Activated CD4-positive, alpha-beta memory T cell treated with anti-CD3 and anti-CD28 coated beads, Interleukin-2, amount 10 ng/mL, durations not matched to agents 7 days and 5 days (primary cell): ENCODE results near the gene GIGYF2. TPM values are rescaled to one million over a fixed set of nuclear protein-coding genes. Genes with fewer than 3 reads are reported as not detected.
"Not testable (repeated sequence)": the region's sequence is repeated elsewhere in the genome, so short reads cannot be mapped to it uniquely, and the experiment has no call there.

Experiments used
- CTCF ChIA-PET: fragments of 350-600 bp; sonication (Branson Sonifier 250); formaldehyde crosslinking; loops from one replicate; lab custom pipeline; 2021; ENCODE audit warnings: antibody characterized with exemption, inconsistent platforms; lab: Charles Lee
- POLR2A ChIA-PET: fragments of 350-600 bp; sonication (Branson Sonifier 250); formaldehyde crosslinking; loops from one replicate; lab custom pipeline; 2021; ENCODE audit warnings: antibody characterized with exemption; lab: Charles Lee
- DNase-seq: peaks from one replicate; pipeline ENCODE4 v3.0.0-alpha.2; 2020
- H3K27ac Mint-ChIP-seq: one replicate; pipeline ENCODE4 v1.8.0; 2021; ENCODE audit warnings: mild to moderate bottlenecking, mixed read lengths
- H3K27me3 Mint-ChIP-seq: one replicate; pipeline ENCODE4 v1.8.0; 2021; ENCODE audit warnings: mixed read lengths
- H3K36me3 Mint-ChIP-seq: one replicate; pipeline ENCODE4 v1.8.0; 2021; ENCODE audit warnings: low read depth, mixed read lengths
- H3K4me1 Mint-ChIP-seq: one replicate; pipeline ENCODE4 v1.8.0; 2021; ENCODE audit warnings: mixed read lengths
- H3K4me3 Mint-ChIP-seq: one replicate; pipeline ENCODE4 v1.8.0; 2021; ENCODE audit warnings: mild to moderate bottlenecking, mixed read lengths
- H3K9me3 Mint-ChIP-seq: one replicate; pipeline ENCODE4 v1.8.0; 2021; ENCODE audit warnings: mixed read lengths
- total RNA-seq, 2 experiments: library from RNA; stranded (reverse); gene quantifications; one replicate each; pipeline ENCODE4 v1.2.3, GENCODE V29; 2021

GIGYF2 gene
- total RNA-seq, 2 experiments from 2014 or later = 56.5 to 59.9 TPM

DNA sequence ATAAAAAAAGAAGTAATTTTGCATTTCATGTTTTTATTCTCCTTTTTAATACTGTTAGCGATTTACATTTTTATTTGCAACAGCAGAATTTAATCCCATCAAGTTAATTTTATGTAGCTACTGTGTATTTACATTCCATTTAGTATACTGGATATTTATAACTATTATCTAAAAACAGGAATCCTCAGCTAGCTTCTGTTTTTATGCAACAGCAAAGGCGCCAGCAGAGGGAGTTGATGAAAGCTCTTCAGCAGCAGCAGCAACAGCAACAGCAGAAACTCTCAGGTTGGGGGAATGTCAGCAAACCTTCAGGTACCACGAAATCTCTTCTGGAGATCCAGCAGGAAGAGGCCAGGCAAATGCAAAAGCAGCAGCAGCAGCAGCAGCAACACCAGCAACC, 146.7 kb downstream of the GIGYF2 start:
- H3K27me3 Mint-ChIP-seq = no peaks in the 10 kb centered on the region
- no peak for DNase-seq
- H3K4me3 Mint-ChIP-seq = no peak overlapping the region
- ChIA-PET CTCF (interaction anchor here (1.0 to 1.5 kb wide), 4 partner anchors 11 to 407 kb away, joined by 3 to 4 read pairs (median 3); no protein-coding TSS in a partner anchor), POLR2A (no interaction called here)
- peaks cover 43% of the 10 kb centered on the region for H3K36me3 Mint-ChIP-seq
- H3K9me3 Mint-ChIP-seq = no peaks in the 10 kb centered on the region
- peaks cover 18% of the 10 kb centered on the region for H3K4me1 Mint-ChIP-seq
- no peak overlapping the region for H3K27ac Mint-ChIP-seq

- Mint-ChIP-seq H3K27me3 (no peaks in the 10 kb centered on the region), H3K4me1 (peaks cover 7% of the 10 kb centered on the region), H3K27ac (no peak overlapping the region), H3K36me3 (peaks cover 49% of the 10 kb centered on the region), H3K4me3 (no peak overlapping the region), H3K9me3 (no peaks in the 10 kb centered on the region)
- DNase-seq = no peak
- POLR2A ChIA-PET = no interaction called here
- CTCF ChIA-PET = no interaction called here
Measured at GRCh38 chr2:232846055-232846454, 148.9 kb downstream of the GIGYF2 start.

DNA sequence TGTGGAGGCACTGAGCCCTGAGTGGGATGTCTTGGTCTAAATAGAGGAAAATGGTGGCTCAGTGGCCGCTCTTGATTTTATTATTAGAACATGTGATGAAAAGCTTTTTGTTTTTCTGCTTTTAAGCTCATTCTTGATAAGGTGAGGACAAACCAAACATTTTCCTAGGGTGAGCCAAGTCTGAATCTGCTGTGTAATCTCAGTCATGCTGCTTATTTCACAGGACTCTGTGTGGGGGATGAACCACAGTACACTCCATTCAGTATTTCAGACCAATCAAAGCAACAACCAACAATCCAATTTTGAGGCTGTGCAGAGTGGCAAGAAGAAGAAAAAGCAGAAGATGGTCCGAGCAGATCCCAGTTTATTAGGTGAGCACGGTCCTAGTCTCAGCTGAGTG, 152.9 kb downstream of the GIGYF2 start:
- Mint-ChIP-seq H3K27me3 (no peaks in the 10 kb centered on the region), H3K27ac (no peak overlapping the region), H3K36me3 (peaks cover 48% of the 10 kb centered on the region), H3K9me3 (no peaks in the 10 kb centered on the region), H3K4me3 (no peak overlapping the region), H3K4me1 (peaks cover 3% of the 10 kb centered on the region)
- CTCF ChIA-PET = interaction anchor here (2.0 kb wide), 1 partner anchor 400 kb away, joined by 4 read pairs; no protein-coding TSS in a partner anchor
- POLR2A ChIA-PET = no interaction called here
- DNase-seq = no peak

GRCh38 chr2:232852081-232852480, 154.9 kb downstream of the GIGYF2 start:
- not testable (repeated sequence) for H3K4me3 Mint-ChIP-seq, H3K4me1 Mint-ChIP-seq, H3K27ac Mint-ChIP-seq, H3K9me3 Mint-ChIP-seq, DNase-seq, H3K27me3 Mint-ChIP-seq
- POLR2A ChIA-PET = interaction anchor here (2.1 kb wide), 1 partner anchor 399 kb away, joined by 6 read pairs; the partner anchor contains the start of gene ATG16L1
- CTCF ChIA-PET = interaction anchor here (0.8 to 1.8 kb wide), 4 partner anchors 10 to 684 kb away, joined by 3 to 8 read pairs (median 5); no protein-coding TSS in a partner anchor
- H3K36me3 Mint-ChIP-seq = peaks cover 57% of the 10 kb centered on the region

DNA sequence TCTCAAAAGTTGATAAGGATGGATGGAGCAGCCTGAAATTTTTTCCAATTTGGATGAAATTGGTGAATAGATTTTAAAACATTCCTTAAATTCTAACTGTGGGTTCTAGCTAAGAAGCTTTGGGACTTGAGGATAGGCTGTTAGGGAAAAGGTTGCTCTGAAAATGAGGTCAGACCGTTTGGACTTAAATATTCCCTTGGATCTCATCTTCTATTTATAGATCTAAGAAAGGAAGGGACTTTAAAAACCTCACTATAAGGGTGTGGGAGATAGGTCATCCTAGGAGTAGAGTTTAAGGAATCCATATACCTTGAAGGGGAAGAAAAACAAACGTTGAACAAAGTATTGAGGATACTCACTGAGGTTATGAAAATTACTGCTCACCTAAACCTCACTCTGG, 155.5 kb downstream of the GIGYF2 start:
- POLR2A ChIA-PET = interaction anchor here (2.1 kb wide), 1 partner anchor 399 kb away, joined by 6 read pairs; the partner anchor contains the start of gene ATG16L1
- no peaks in the 10 kb centered on the region for H3K27me3 Mint-ChIP-seq
- DNase-seq = no peak
- peaks cover 3% of the 10 kb centered on the region for H3K4me1 Mint-ChIP-seq
- H3K9me3 Mint-ChIP-seq = no peaks in the 10 kb centered on the region
- CTCF ChIA-PET = interaction anchor here (0.8 to 1.8 kb wide), 6 partner anchors 10 to 684 kb away, joined by 3 to 8 read pairs (median 5); no protein-coding TSS in a partner anchor
- H3K27ac Mint-ChIP-seq = peak overlapping the region; percentile 1
- peaks cover 60% of the 10 kb centered on the region for H3K36me3 Mint-ChIP-seq
- no peak overlapping the region for H3K4me3 Mint-ChIP-seq

DNA sequence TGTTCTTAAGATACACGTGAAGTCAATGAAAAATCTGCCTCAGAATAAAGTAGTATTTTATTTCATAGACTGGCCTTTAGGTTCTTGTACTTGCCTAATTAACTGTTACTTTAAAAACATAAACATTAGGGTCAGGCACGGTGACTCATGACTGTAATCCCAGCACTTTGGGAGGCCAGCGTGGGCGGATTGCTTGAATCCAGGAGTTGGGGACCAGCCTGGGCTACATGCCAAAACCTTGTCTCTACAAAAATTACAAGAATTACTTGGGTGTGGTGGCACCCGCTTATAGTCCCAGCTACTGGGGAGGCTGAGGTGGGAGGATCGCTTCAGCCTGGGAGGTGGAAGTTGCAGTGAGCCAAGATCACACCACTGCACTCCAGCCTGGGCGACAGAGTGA, 157.0 kb downstream of the GIGYF2 start:
- CTCF ChIA-PET = interaction anchor here (1.1 to 1.8 kb wide), 4 partner anchors 174 to 414 kb away, joined by 5 to 7 read pairs (median 6); no protein-coding TSS in a partner anchor
- no peaks in the 10 kb centered on the region for H3K9me3 Mint-ChIP-seq

DNA sequence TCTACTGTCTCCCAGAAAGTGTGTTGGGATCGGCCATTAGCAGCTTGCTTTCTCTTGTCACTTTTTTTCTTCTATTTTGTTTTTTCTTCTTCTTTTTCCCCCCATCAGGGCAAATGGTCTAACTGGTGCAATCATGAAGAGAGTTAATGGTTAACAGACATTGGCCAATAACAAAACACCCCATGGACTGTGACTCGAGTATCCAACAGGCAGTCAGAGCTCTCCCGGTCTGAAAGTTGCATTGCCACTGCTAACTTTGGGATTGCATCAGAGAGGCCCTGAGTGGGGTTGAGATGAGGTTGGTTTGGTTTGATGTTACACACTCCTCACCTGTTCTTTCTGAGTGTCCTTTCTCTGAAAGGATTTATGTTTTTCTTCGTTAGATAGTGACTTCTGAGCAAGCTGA, 160.0 kb downstream of the GIGYF2 start:
- H3K27ac Mint-ChIP-seq = no peak overlapping the region
- no peaks in the 10 kb centered on the region for H3K4me1 Mint-ChIP-seq
- no peak overlapping the region for H3K4me3 Mint-ChIP-seq
- POLR2A ChIA-PET = no interaction called here
- DNase-seq = no peak
- H3K36me3 Mint-ChIP-seq = peaks cover 35% of the 10 kb centered on the region
- CTCF ChIA-PET = no interaction called here
- no peaks in the 10 kb centered on the region for H3K27me3 Mint-ChIP-seq
- no peaks in the 10 kb centered on the region for H3K9me3 Mint-ChIP-seq

More for the DNA sequence above, 157.0 kb downstream of the GIGYF2 start:
- no peaks in the 10 kb centered on the region for H3K27me3 Mint-ChIP-seq
- H3K4me3 Mint-ChIP-seq = no peak overlapping the region
- H3K36me3 Mint-ChIP-seq = peaks cover 57% of the 10 kb centered on the region
- no peak for DNase-seq
- H3K27ac Mint-ChIP-seq = no peak overlapping the region
- H3K4me1 Mint-ChIP-seq = peaks cover 3% of the 10 kb centered on the region
- POLR2A ChIA-PET = interaction anchor here (2.1 kb wide), 1 partner anchor 397 kb away, joined by 6 read pairs; the partner anchor contains the start of gene ATG16L1

DNA sequence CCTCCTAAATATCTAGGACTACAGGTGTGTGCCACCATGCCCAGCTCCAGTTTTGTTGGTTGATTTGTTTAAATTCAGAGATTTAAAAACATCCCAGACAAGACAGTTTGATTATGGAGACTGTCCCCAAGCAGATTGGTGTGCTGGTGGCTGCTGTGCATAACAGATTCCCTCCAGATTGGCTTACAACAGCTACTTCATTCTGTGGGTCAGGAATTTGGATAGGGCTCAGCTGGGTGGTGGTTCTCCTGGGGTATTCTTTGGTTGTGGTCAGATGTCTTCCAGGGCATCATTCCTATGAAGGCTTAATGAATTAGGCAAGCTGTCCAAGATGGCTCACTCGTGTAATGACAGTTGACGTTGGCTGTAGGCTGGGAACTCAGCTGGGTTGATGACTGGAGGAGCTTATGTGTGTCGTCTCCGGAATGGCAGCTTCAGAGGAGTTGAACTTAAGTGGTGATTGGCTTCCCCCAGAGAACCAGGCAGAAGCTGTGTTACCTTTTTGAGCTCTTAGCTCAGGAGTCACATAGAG, 162.3 kb downstream of the GIGYF2 start:
- no peak for DNase-seq
- Mint-ChIP-seq H3K4me3 (no peak overlapping the region), H3K9me3 (no peaks in the 10 kb centered on the region), H3K27me3 (no peaks in the 10 kb centered on the region), H3K4me1 (no peaks in the 10 kb centered on the region), H3K36me3 (peaks cover 28% of the 10 kb centered on the region), H3K27ac (no peak overlapping the region)
- ChIA-PET POLR2A (no interaction called here), CTCF (interaction anchor here (2.5 kb wide), 1 partner anchor 195 kb away, joined by 7 read pairs; no protein-coding TSS in a partner anchor)

GRCh38 chr2:232860593-232861241, 163.6 kb downstream of the GIGYF2 start:
- no peak for DNase-seq
- H3K9me3 Mint-ChIP-seq = no peaks in the 10 kb centered on the region
- ChIA-PET POLR2A (no interaction called here), CTCF (interaction anchor here (2.5 kb wide), 1 partner anchor 193 kb away, joined by 7 read pairs; no protein-coding TSS in a partner anchor)
- no peak overlapping the region for H3K27ac Mint-ChIP-seq
- no peaks in the 10 kb centered on the region for H3K27me3 Mint-ChIP-seq
- no peak overlapping the region for H3K4me3 Mint-ChIP-seq
- H3K36me3 Mint-ChIP-seq = peaks cover 27% of the 10 kb centered on the region
- H3K4me1 Mint-ChIP-seq = no peaks in the 10 kb centered on the region

GRCh38 chr2:232861353-232861752, 164.2 kb downstream of the GIGYF2 start:
- H3K4me3 Mint-ChIP-seq = no peak overlapping the region
- H3K27ac Mint-ChIP-seq = no peak overlapping the region
- H3K9me3 Mint-ChIP-seq = no peaks in the 10 kb centered on the region
- no peaks in the 10 kb centered on the region for H3K4me1 Mint-ChIP-seq
- no peaks in the 10 kb centered on the region for H3K27me3 Mint-ChIP-seq
- no peak for DNase-seq
- POLR2A ChIA-PET = no interaction called here
- CTCF ChIA-PET = interaction anchor here (2.5 kb wide), 1 partner anchor 193 kb away, joined by 7 read pairs; no protein-coding TSS in a partner anchor
- H3K36me3 Mint-ChIP-seq = peaks cover 22% of the 10 kb centered on the region

DNA sequence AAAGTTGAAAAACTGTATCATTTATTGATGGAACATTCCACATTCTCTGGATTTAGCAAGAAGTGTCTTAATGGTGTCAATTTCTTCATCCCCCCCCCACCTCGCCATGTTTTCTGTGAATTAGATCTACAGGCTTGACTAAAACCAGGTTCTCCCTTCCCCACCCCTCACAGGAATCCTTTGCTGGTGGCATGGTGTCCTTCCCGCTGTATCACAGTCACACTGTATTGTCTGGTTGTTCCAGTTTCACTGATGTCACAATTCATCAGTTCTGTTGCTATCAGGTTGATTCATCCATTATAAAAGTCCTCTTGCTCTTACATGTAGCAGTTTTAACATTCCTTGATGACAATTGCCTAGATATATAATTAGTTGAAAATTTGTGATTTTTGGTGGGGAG, 166.9 kb downstream of the GIGYF2 start:
- H3K9me3 Mint-ChIP-seq = no peaks in the 10 kb centered on the region
- peak; percentile 11 for DNase-seq
- H3K27ac Mint-ChIP-seq = no peak overlapping the region
- H3K27me3 Mint-ChIP-seq = no peaks in the 10 kb centered on the region
- H3K36me3 Mint-ChIP-seq = peaks cover 3% of the 10 kb centered on the region
- CTCF ChIA-PET = no interaction called here
- no peak overlapping the region for H3K4me3 Mint-ChIP-seq
- no peaks in the 10 kb centered on the region for H3K4me1 Mint-ChIP-seq
- POLR2A ChIA-PET = no interaction called here

GRCh38 chr2:232865165-232865564, 168.0 kb downstream of the GIGYF2 start:
- no peaks in the 10 kb centered on the region for H3K27me3 Mint-ChIP-seq
- H3K4me3 Mint-ChIP-seq = no peak overlapping the region
- no peaks in the 10 kb centered on the region for H3K36me3 Mint-ChIP-seq
- ChIA-PET POLR2A (no interaction called here), CTCF (no interaction called here)
- H3K27ac Mint-ChIP-seq = no peak overlapping the region
- no peaks in the 10 kb centered on the region for H3K4me1 Mint-ChIP-seq
- H3K9me3 Mint-ChIP-seq = no peaks in the 10 kb centered on the region
- DNase-seq = no peak

DNA sequence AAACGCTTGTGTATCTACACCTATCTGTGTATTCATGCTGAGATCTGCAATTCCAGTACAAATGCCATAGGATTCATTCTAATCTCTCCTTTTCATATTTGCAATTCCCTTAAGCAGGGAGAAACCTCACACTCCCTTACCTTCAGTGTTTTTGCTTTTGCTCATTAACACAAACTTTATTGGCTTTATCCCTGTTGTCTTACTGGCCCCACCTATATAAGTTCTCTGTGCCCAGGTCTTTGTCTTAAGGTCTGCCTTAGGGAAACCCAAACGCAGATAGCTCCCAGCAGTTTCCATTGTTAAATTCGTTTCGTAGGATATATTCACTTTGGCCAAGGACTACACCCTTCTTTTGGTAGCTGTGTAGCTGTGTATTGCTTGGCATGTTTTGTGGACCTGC, 169.0 kb downstream of the GIGYF2 start:
- H3K27me3 Mint-ChIP-seq = no peaks in the 10 kb centered on the region
- no peak overlapping the region for H3K27ac Mint-ChIP-seq
- no peaks in the 10 kb centered on the region for H3K36me3 Mint-ChIP-seq
- H3K4me3 Mint-ChIP-seq = no peak overlapping the region
- CTCF ChIA-PET = interaction anchor here (0.5 kb wide), 1 partner anchor 377 kb away, joined by 4 read pairs; no protein-coding TSS in a partner anchor
- no peak for DNase-seq
- no peaks in the 10 kb centered on the region for H3K4me1 Mint-ChIP-seq
- H3K9me3 Mint-ChIP-seq = no peaks in the 10 kb centered on the region
- POLR2A ChIA-PET = no interaction called here
